ENCODE results near the gene GABRR1.

DNA sequence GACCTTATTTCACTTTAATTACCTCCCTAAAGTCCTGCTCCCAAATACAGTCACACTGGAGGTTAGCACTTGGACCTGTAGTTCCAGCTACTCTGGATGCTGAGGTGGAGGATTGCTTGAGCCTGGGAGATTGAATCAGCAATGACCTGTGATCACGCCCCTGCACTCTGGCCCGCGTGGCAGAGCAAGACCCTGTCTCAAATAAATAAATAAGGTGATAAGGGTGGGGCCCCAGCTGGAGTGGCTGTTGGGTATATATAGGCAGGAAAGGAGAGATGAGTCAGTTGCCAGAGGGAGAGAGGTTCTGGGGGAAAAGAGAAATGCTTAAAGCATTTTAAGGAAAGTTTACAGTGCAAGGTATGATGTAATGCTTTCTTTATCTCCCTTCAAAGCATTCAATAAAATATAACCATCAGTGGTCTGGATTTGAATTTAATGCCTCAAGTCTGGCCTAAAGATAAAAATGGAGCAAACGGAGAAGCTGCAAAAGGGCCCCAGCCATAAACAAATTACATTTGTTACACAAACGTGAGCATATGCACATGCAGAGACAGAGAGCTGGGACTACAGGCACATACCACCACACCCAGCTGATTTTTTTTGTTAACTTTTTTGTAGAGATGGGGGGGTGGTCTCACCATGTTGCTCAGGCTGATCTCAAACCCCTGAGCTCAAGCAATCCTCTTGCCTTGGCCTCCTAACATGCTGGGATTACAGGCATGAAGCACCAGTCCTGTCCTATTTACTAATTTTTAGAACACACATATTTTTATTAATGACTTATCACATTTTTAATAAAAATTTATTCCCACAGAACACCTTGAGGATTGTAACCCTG is 77.4 kb downstream of the GABRR1 start:
- no peak for TF ChIP-seq EZH2 (IDR thresholded peaks at IDR 0.05; ENCODE audit: borderline replicate concordance)
- TF ChIP-seq, protein P1, sequence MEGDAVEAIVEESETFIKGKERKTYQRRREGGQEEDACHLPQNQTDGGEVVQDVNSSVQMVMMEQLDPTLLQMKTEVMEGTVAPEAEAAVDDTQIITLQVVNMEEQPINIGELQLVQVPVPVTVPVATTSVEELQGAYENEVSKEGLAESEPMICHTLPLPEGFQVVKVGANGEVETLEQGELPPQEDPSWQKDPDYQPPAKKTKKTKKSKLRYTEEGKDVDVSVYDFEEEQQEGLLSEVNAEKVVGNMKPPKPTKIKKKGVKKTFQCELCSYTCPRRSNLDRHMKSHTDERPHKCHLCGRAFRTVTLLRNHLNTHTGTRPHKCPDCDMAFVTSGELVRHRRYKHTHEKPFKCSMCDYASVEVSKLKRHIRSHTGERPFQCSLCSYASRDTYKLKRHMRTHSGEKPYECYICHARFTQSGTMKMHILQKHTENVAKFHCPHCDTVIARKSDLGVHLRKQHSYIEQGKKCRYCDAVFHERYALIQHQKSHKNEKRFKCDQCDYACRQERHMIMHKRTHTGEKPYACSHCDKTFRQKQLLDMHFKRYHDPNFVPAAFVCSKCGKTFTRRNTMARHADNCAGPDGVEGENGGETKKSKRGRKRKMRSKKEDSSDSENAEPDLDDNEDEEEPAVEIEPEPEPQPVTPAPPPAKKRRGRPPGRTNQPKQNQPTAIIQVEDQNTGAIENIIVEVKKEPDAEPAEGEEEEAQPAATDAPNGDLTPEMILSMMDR (IDR thresholded peaks at IDR 0.05; ENCODE audit: poor library complexity) = no peak

Data from hepatocyte (in vitro differentiated cells).